ENCODE measurements around the gene SPATS2.
"Not testable (repeated sequence)": the region's sequence is repeated elsewhere in the genome, so short reads cannot be mapped to it uniquely, and the experiment has no call there.

Gene SPATS2

DNA sequence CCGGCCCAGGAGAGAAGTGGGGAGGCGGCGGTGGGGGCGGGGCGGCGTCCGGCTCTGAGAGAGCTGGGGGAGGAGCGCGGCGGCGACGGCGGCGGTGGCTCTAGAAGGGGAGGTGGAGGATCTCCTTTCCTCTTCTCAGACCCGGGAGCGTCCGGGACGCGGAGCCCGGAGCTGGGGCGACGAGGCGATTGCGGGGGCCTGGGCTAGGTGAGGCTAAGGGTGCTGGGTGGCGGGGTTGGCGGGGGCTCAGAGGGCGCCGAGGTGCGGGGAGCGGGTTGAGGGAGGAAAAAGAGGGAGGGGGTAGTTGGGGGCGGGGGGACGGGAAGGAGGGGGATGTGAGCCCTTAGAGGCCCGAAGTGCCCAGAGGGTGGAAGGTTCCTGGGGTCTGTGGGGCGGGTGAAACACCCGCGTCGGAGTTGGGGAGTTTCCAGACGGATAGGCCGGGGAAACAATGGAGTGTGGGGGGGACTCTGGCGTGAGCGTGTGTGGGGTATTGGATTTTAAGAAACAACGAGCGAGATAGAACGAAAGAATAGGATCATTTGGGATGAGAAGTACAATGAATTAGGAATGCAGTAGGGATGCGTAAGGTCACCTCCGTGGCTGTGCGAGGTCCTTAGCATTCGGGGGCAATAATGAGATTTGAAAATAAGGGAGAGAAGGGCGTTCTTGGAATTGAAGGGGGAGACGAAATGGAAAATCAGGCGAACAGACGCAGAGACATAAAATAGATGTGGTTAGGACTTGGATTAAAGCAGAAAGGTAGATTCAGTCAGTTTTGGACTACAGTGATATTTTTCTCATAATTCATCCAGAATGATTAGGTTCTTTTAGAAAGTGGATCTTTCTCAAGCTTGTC, at the start of gene SPATS2:
TSS of gene SPATS2 (plus strand) at position 82 of the 859 bp plus-strand sequence. CDS start 93,551 bp downstream, outside the sequence.
- DNase-seq (ENCODE audit: low spot score): no peak

DNA sequence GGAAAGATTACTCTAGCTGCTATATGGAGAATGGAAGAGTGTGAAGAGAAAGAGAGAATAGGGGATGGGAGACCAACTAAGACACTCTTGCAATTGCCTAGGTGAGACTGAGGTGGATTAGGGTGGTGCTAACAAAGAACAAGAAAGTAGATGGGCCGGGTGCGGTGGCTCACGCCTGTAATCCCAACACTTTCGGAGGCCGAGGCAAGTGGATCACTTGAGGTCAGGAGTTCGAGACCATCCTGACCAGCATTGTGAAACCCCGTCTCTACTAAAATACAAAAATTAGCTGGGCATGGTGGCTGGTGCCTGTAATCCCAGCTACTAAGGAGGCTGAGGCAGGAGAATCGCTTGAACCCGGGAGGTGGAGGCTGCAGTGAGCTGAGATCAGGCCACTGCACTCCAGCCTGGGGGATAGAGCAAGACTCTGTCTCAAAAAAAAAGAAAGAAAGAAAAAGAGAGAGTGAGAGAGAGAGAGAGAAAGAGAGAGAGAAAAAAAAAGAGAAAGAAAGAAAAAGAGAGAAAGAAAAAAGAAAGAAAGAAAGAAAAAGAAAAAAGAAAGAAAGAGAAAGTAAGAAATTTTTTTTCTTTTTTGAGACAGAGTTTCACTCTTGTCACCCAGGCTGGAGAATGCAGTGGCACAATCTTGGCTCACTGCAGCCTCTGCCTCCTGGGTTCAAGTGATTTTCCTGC, 46.7 kb upstream of the SPATS2 start:
- not testable (repeated sequence) for DNase-seq (ENCODE audit: low spot score)

DNA sequence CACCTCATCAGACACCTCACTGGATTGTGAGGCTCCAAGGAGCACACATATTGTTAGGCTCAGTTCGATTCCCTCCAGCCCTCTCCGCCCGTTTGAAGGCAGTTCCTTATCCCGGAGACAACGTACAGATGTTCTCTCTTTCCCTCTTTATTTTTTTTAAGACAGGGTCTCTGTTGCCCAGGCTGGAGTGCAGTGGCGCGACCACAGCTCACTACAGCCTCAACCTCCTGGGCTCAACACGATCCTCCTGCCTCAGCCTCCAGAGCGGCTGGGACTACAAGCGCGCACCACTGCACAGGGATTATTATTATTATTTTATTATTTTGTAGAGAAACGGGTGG, 44.9 kb upstream of the SPATS2 start:
- no peak for DNase-seq (ENCODE audit: low spot score)

GRCh38 chr12:49322708-49323523, 44.3 kb upstream of the SPATS2 start, which contains the start of gene TROAP:
Gene TROAP (plus strand): TSS chr12:49323255. CDS start chr12:49323609, 354 bp downstream.
- DNase-seq (ENCODE audit: low spot score): peak; percentile 100

GRCh38 chr12:49323524-49324097, 43.7 kb upstream of the SPATS2 start:
- DNase-seq (ENCODE audit: low spot score): no peak

GRCh38 chr12:49325606-49326005, 41.7 kb upstream of the SPATS2 start:
- DNase-seq (ENCODE audit: low spot score): no peak

DNA sequence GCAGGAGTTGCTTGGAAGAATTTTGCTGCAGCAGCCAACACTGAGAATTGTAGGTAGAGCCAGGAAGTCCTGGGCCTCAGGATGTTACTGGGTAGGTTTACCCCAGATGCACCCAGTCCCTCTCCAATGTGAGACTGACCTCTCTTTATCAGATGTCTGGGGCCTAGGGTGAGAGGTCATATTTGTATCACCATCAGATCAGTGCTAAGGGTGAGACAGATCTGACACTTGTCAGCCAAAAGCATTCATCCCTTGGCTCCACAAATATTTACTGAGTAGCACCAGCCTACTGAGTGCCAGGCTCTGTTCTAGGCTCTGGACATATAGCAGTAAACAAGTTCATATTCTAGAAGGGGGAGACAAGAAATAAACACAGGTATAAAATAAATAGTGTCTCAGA, 39.9 kb upstream of the SPATS2 start:
- no peak for DNase-seq (ENCODE audit: low spot score)

- DNase-seq (ENCODE audit: low spot score): no peak
Measured at GRCh38 chr12:49327887-49328286, 39.4 kb upstream of the SPATS2 start.

DNA sequence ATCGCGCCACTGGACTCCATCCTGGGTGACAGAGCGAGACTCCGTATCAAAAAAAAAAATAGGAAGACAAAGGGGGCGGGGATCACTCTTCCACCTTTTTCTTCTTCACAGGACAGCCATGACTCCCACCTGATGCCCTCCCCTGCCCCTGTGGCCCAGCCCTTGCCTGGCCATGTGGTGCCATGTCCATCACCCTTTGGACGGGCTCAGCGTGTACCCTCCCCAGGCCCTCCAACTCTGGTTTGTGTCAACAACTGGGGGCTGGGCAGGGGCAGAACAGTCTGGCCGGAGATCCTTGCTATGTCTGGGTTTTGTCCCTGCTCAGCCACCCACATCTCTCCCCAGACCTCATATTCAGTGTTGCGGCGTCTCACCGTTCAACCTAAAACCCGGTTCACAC, 38.4 kb upstream of the SPATS2 start:
- no peak for DNase-seq (ENCODE audit: low spot score)

- DNase-seq (ENCODE audit: low spot score): no peak
Measured at GRCh38 chr12:49330032-49330619, 37.1 kb upstream of the SPATS2 start.

DNA sequence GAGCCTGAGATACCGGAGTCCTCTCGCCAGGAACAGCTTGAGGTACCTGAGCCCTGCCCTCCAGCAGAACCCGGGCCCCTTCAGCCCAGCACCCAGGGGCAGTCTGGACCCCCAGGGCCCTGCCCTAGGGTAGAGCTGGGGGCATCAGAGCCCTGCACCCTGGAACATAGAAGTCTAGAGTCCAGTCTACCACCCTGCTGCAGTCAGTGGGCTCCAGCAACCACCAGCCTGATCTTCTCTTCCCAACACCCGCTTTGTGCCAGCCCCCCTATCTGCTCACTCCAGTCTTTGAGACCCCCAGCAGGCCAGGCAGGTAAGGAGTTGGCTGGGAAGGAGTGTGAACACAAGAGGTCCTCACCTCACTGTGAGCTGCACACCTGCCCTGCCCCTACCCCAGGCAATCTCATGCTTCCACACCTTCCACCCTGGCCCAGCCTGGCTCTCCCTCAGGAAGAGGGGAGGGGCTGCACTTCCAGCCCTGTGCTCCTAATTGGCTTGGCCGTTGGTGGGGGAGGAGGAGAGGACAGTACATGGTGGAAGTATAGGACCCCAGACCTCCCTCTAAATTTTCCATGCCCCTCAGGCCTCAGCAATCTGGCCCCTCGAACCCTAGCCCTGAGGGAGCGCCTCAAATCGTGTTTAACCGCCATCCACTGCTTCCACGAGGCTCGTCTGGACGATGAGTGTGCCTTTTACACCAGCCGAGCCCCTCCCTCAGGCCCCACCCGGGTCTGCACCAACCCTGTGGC, 36.5 kb upstream of the SPATS2 start:
- DNase-seq (ENCODE audit: low spot score): no peak

GRCh38 chr12:49331380-49332222, 35.7 kb upstream of the SPATS2 start:
- no peak for DNase-seq (ENCODE audit: low spot score)

GRCh38 chr12:49332441-49332861, 34.8 kb upstream of the SPATS2 start:
- DNase-seq (ENCODE audit: low spot score): no peak

GRCh38 chr12:49332891-49333371, 34.3 kb upstream of the SPATS2 start:
- DNase-seq (ENCODE audit: low spot score): no peak

DNA sequence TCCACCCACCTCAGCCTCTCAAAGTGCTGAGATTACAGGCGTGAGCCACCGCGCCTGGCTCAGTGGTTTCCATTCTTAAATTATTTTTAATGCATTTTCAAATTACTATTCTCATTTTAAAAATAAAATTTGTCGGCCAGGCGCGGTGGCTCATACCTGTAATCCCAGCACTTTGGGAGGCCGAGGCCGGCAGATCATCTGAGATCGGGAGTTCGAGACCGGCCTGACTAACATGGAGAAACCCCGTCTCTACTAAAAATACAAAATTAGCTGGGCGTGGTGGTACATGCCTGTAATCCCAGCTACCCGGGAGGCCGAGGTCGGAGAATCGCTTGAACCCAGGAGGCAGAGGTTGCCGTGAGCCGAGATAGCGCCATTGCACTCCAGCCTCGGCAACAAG, 33.5 kb upstream of the SPATS2 start:
- DNase-seq (ENCODE audit: low spot score): not testable (repeated sequence)

GRCh38 chr12:49334226-49334625, 33.0 kb upstream of the SPATS2 start:
- no peak for DNase-seq (ENCODE audit: low spot score)

GRCh38 chr12:49334681-49335080, 32.6 kb upstream of the SPATS2 start:
- DNase-seq (ENCODE audit: low spot score): no peak

DNA sequence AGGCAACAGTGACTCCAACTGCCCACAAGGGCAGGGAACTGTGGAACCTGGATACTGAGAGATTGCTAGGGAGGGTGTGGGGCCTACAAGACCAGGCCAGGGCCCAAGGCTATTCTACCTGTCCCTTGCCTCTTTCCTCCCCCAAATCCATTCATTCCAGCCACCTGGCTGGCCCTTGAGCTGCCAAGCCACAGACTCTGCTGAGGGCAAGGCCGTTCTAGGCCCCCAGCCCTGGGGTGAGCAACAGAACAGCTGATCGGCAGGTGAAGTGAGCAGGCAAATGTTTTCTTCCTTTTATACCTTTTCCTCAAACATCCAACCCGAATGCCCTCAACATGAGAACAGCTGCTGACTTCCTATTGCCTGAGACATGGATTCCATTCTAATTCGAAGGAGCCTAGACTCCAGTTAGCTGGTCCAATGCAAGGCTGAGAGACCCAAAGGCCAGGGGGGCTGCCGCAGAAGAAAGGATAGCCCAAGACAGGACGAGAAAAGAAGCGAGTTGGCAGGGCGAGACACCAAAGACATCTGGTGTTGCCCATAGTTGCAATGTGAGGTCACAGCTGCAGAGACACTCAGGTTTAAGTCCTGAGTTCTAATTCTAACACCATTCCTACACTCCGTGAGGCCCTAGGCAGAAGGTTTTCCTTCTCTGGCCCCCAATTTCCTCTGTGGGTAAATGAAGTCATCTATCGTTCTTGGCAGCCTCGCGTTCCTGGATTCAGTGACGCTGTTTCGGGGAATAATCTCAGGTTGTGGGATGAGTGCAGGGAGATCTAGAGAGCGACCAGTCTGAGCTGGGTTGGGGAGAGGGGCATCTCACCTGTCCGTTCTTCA, 31.9 kb upstream of the SPATS2 start:
- DNase-seq (ENCODE audit: low spot score): no peak

All from activated CD4-positive, alpha-beta T cell treated with anti-CD3 and anti-CD28 coated beads, Interleukin-2, Interleukin-4, amounts not matched to agents 100 ng/mL and 50 ng/mL, durations not matched to agents 16 hours and 8 hours (primary cell).